ENCODE measurements around the gene ATP1A4.

DNA sequence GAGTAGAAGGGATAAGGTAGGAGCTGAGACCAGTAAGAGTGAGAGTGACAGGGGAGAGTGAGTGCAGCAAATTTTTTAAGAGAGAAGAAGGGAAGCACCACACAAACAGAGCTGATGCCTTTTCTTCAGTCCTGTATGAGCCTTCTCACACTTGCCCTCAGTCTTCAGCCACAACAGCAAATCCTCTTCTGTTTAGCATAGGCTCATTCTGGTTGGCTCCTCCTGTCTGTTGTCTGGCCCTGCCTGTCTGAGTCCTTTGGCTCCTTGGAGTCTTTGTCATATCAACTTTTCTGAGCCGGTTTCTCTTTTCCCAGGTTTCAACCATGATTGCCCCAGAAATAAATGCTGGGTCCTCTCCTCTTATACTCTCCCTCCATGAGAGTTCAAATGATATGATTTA, 26.3 kb downstream of the ATP1A4 start:
- TF ChIP-seq CTCF (IDR thresholded peaks at IDR 0.05) (no peak), POLR2AphosphoS5 (IDR thresholded peaks at IDR 0.05; ENCODE audit: low read depth, low read length) (no peak)

Data from Panc1 (cell line).